ENCODE results near the gene TMEM74B.

DNA sequence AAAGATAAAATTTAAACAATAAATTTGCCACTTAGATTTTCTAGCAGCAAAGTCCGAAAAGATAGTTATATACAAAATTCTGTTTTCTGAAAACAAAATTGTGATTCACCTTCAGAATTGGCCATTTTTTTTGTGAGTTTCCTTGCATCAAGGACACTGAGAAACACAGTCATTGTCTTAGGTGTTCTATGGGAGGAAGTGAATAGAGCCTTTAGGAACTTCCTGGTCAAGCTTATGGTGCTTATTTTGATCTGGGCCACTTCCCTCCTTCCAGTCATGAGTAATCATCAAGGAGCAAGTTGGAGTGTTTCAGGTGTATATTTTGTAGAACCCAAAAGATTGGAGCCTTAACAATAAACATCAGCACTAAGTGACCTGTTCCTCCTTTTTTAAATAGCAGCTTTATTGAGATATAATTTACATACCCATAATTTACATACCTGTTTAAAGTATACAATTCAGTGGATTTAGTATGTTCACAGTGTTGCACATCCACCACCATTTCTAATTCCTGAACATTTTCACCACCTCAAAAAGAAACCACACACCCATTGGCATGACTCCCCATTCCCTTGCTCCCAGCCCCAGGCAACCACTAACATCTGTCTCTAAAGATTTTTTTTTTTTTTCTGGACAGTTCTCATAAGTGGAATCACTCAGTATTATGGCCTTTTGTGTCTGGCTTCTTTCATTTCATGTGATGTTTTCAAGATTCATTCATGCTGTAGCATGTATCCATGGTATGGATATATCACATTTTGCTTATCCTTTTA lies 17.6 kb downstream of the TMEM74B start:
- TF ChIP-seq, protein P1, sequence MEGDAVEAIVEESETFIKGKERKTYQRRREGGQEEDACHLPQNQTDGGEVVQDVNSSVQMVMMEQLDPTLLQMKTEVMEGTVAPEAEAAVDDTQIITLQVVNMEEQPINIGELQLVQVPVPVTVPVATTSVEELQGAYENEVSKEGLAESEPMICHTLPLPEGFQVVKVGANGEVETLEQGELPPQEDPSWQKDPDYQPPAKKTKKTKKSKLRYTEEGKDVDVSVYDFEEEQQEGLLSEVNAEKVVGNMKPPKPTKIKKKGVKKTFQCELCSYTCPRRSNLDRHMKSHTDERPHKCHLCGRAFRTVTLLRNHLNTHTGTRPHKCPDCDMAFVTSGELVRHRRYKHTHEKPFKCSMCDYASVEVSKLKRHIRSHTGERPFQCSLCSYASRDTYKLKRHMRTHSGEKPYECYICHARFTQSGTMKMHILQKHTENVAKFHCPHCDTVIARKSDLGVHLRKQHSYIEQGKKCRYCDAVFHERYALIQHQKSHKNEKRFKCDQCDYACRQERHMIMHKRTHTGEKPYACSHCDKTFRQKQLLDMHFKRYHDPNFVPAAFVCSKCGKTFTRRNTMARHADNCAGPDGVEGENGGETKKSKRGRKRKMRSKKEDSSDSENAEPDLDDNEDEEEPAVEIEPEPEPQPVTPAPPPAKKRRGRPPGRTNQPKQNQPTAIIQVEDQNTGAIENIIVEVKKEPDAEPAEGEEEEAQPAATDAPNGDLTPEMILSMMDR (conservative IDR thresholded peaks at IDR 0.05) = no peak
- TF ChIP-seq ZFX (IDR thresholded peaks at IDR 0.05) = no peak
